HG02623 (cell line): ENCODE data around the gene DOCK3.
"Not testable (repeated sequence)": the region's sequence is repeated elsewhere in the genome, so short reads cannot be mapped to it uniquely, and the experiment has no call there.

Experiments
- ATAC-seq: cut with Tn5 transposase; IDR thresholded peaks from one replicate; pipeline ENCODE4 v1.9.1; 2021; ENCODE audit warnings: moderate library complexity; ENCODE audit not compliant: unreplicated experiment

The DOCK3 gene

GRCh38 chr3:51283421-51283820 lies 608.7 kb downstream of the DOCK3 start:
- ATAC-seq: no peak

- peak; percentile 84 for ATAC-seq
Measured at GRCh38 chr3:51295625-51296024, 620.9 kb downstream of the DOCK3 start.

GRCh38 chr3:51297333-51297732 lies 622.6 kb downstream of the DOCK3 start:
- no peak for ATAC-seq

GRCh38 chr3:51304230-51304629 lies 629.5 kb downstream of the DOCK3 start:
- no peak for ATAC-seq

DNA sequence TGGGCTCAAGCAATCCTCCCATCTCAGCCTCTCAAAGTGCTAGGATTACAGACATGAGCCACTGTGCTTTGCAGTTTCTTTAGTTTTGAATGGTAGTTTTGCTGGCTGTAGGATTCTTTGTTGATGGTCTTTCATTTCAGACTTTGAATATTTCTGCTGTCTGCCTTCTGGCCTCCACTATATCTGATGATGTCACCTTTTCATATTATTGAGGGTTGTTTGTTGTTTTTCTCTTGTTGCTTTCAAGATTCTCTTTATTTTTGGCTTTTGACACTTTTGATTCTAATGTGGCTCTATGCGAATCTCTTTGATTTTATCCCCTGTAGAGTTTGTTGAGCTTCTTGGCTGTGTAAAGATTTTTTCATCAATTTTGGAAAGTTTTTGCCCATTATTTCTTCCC lies 631.4 kb downstream of the DOCK3 start:
- no peak for ATAC-seq

GRCh38 chr3:51307458-51307857 lies 632.7 kb downstream of the DOCK3 start:
- no peak for ATAC-seq

GRCh38 chr3:51307945-51308607 lies 633.3 kb downstream of the DOCK3 start:
- ATAC-seq: not testable (repeated sequence)

GRCh38 chr3:51311055-51311454 lies 636.3 kb downstream of the DOCK3 start:
- no peak for ATAC-seq

GRCh38 chr3:51328206-51328605 lies 653.5 kb downstream of the DOCK3 start:
- ATAC-seq: no peak

DNA sequence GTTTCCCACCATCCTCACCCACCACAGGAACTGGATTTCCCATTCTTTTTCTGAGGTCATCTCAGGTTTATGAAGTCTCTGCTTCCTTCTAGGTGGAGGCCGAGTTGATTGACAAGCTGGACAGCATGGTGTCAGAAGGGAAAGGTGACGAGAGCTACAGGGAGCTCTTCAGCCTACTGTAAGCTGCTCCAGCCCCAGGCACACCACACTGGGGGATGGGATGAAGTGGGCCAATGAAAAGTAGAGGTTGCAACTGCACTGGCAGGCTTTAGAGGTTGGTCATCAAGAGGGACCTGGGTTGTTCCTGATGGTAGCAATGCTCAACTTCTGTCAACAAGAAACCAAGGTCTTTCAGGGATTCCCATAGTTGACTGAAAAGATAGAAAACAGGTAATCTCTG lies 655.3 kb downstream of the DOCK3 start:
- no peak for ATAC-seq

DNA sequence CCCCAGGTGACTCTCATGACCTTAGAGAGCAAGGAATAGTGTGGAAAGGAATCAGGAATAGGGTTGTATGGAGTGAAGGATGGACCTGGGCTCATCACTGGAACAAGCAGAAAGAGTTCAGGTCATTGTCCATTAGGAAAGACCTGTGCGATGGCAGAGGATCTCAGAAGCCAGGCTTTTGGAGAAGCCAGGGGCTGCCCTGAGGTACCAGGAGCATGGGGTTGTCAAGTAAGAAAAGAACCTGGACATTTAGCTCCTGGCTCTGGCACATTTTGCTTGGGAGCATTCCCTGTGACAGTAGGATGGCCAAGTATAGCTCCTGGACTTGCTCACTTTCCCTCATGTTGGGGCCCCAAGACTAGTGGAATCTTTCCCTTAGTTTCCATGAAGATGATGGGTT lies 657.4 kb downstream of the DOCK3 start:
- ATAC-seq: no peak

DNA sequence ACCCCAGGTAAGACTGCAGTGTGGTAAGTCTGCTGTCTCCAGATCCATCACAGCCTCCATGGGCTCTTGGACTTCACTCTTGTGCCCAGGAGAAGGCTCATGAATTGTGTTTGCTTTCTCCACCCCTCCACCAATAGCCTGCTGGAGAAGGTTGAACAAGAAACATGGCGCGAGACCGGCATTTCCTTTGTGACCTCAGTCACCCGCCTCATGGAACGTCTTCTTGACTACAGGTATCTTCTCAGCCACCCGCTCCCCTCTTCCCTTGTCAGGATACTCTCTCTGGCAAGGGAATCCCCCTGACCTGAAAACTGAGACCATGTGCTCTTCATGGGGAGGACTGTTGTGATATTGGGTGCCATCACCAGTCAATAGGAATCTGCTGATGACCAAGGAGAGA lies 658.3 kb downstream of the DOCK3 start:
- no peak for ATAC-seq

DNA sequence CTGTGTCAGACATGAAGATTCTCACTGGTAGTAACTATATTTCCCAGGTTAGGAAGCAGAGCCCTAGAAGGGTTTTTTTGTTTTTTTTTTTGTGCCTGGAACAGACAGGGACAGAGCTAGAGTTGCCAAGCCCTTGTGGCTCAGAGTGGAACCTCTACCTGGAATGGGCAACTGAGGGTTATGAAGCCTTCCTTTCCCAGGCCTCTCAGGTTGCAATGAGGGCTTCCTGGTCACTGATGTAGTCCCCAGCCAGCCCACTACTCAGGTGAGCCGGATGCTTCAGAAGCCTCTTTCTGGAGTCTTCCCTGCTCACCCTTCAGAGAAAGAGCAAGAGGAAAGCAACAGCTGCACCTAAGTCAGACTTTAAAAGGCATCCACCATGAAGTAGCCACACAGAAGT lies 661.5 kb downstream of the DOCK3 start:
- no peak for ATAC-seq

- no peak for ATAC-seq
Measured at GRCh38 chr3:51337666-51338065, 662.9 kb downstream of the DOCK3 start.

DNA sequence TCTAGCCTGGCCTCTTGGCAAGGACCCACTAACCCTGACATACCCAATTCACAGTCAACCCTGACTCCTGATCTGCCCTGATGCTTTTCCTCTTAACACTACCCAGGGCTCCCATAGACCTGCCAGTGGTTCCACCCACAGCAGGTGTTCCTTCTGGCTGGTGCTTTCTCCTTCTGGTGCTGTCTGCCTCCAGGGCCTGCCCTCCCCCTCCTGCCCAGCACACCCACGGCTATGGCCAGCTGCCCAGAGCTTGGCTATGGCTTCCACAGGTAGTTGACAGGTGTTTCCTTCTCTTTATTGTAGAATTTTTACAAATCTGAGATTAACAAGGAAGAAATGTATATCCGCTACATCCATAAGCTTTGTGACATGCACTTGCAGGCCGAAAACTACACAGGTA lies 663.9 kb downstream of the DOCK3 start:
- no peak for ATAC-seq

- no peak for ATAC-seq
Measured at GRCh38 chr3:51340013-51340829, 665.5 kb downstream of the DOCK3 start.

DNA sequence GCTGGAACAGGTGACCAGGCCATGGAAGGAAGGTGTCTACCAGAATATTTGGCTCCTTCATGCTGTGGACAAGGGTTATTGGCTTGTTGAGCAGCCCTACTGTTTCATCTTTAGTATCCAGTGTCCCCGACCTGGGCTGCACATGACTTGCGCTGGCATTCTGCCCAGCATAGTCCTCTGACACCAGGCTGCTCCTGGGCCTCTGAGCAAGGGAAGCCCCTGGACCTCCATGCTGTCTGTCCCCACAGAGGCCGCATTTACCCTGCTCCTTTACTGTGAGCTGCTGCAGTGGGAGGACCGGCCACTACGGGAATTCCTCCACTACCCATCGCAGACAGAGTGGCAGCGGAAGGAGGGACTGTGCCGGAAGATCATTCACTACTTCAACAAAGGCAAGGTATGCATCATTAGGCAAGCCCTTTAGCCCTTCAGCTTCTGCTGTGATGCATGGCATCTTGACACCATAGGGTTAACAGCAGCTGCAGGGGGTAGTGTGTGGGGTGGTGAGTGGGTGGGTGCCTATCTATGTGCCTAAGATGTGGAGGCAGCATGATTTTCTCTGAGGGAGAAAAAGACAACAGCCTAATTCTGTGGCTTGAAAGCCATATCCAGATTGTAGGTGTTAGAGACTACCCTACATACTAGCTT lies 666.4 kb downstream of the DOCK3 start:
- ATAC-seq: no peak

- ATAC-seq: no peak
Measured at GRCh38 chr3:51343918-51344687, 669.4 kb downstream of the DOCK3 start.

DNA sequence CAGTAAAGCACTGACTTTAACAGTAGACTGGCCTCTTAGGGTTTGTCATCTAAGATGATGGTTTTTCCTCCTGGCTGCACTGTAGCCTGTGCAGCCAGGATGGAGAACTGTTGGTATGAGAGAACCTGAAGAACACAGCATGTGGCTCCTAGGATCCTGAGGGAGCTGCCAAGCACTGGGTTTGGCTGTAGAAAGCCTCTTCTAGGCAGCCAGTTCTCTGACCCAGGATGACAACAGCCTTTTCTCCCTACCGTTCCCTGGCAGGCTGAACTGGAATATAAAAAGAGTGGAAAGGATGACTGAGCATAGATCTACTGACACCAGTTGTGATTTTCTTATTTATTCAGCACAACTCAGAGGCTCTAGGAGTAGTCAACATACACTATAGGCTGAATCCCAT lies 676.0 kb downstream of the DOCK3 start:
- ATAC-seq: no peak

DNA sequence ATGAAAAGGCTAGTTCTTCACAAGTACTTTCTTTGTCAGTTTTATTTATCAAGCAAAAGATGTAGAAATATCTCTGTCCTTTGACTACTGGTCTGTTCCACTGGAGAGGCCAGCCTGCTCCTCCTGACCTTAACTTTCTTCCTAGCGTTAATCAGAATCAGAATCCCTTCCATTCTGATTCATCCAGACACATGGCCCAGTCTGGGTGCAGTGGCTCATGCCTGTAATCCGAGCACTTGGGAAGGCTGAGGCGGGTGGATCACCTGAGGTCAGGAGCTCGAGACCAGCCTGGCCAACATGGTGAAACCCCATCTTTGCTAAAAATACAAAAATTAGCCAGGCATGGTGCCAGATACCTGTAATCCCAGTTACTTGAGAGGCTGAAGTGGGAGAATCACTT lies 678.4 kb downstream of the DOCK3 start:
- no peak for ATAC-seq

- no peak for ATAC-seq
Measured at GRCh38 chr3:51353691-51354090, 679.0 kb downstream of the DOCK3 start.
